SK-N-SH (cell line): ENCODE measurements around the gene CEBPZOS. TPM values are rescaled to one million over a fixed set of nuclear protein-coding genes. Genes with fewer than 3 reads are reported as not detected.

ENCODE experiments used
- CTCF ChIA-PET: fragments of 300-600, 350-600 bp; formaldehyde crosslinking; extraction: SDS; loops from one replicate; lab custom pipeline; 2021; lab: Yijun Ruan, JAX
- POLR2A ChIA-PET: fragments of 350-600 bp; sonication (Branson Sonifier 250); formaldehyde crosslinking; extraction: SDS; loops from one replicate; lab custom pipeline; 2020; ENCODE audit warnings: antibody characterized with exemption, inconsistent platforms; lab: Yijun Ruan, JAX
- DNase-seq: peaks from one replicate; pipeline ENCODE4 v3.0.0; 2012
- H2AFZ ChIP-seq: fragments of 200-600 bp; sonication (generic); 2 replicates; pipeline ENCODE4 v1.8.1; 2016; ENCODE audit warnings: antibody characterized with exemption, mild to moderate bottlenecking, low read depth
- H3F3A ChIP-seq: fragments of 200-600 bp; sonication (generic); replicated peaks from 2 replicates; pipeline ENCODE3; 2016; ENCODE audit warnings: antibody characterized with exemption, mild to moderate bottlenecking; ENCODE audit not compliant: insufficient read depth
- H3K27ac ChIP-seq, 2 experiments: fragments of 200-500 bp in 1 of 2; fragments of 200-600 bp in 1 of 2; sonication (Bioruptor generic) in 1 of 2; sonication (generic), shearing (Covaris generic) in 1 of 2; 2 replicates each; pipeline versions ENCODE4 v1.5.1 to v1.6.1; 2014 to 2016; ENCODE audit warnings: low read depth in 2 of 2, inconsistent platforms in 1 of 2, low read length in 1 of 2, mild to moderate bottlenecking in 1 of 2, mixed read lengths in 1 of 2
- H3K27me3 ChIP-seq: fragments of 200-600 bp; sonication (generic), shearing (Covaris generic); 2 replicates; pipeline ENCODE4 v1.6.1; 2016; ENCODE audit warnings: mixed run types; ENCODE audit not compliant: insufficient read depth
- H3K36me3 ChIP-seq, 2 experiments: fragments of 200-500 bp in 1 of 2; fragments of 200-600 bp in 1 of 2; sonication (Bioruptor generic) in 1 of 2; sonication (generic) in 1 of 2; replicated peaks in 1 of 2; 2 replicates each; pipeline versions ENCODE3 to v1.5.1; 2014 to 2016; ENCODE audit warnings: low read length in 1 of 2, mild to moderate bottlenecking in 1 of 2; ENCODE audit not compliant: insufficient read depth in 2 of 2, control insufficient read depth in 1 of 2
- H3K4me1 ChIP-seq, 2 experiments: fragments of 200-500 bp in 1 of 2; fragments of 200-600 bp in 1 of 2; sonication (Bioruptor generic) in 1 of 2; sonication (generic), shearing (Covaris generic) in 1 of 2; 2 replicates each; pipeline versions ENCODE4 v1.5.1 to v1.6.1; 2014 to 2016; ENCODE audit warnings: low read depth in 1 of 2, low read length in 1 of 2, mixed run types in 1 of 2; ENCODE audit not compliant: insufficient read depth in 2 of 2, control insufficient read depth in 1 of 2
- H3K4me2 ChIP-seq: fragments of 200-600 bp; sonication (generic), shearing (Covaris generic); 2 replicates; pipeline ENCODE4 v1.6.1; 2017; ENCODE audit warnings: mixed run types
- H3K4me3 ChIP-seq, 2 experiments: fragments of 200-500 bp in 1 of 2; fragments of 200-600 bp in 1 of 2; sonication (Bioruptor generic) in 1 of 2; sonication (generic), shearing (Covaris generic) in 1 of 2; 2 replicates each; pipeline versions ENCODE4 v1.5.1 to v1.8.1; 2014 to 2016; ENCODE audit warnings: low read depth in 2 of 2, inconsistent platforms in 1 of 2, low read length in 1 of 2, mild to moderate bottlenecking in 1 of 2, mixed read lengths in 1 of 2, moderate library complexity in 1 of 2
- H3K79me2 ChIP-seq: fragments of 200-600 bp; sonication (generic); 2 replicates; pipeline ENCODE4 v1.8.1; 2017; ENCODE audit warnings: mild to moderate bottlenecking; ENCODE audit not compliant: insufficient read depth
- H3K9ac ChIP-seq: fragments of 200-600 bp; sonication (generic); 2 replicates; pipeline ENCODE4 v1.6.1; 2017; ENCODE audit warnings: mixed run types
- H3K9me2 ChIP-seq: fragments of 200-600 bp; sonication (generic); 2 replicates; pipeline ENCODE4 v1.6.1; 2017; ENCODE audit warnings: mixed run types
- H3K9me3 ChIP-seq: fragments of 200-600 bp; sonication (generic); 2 replicates; pipeline ENCODE4 v1.6.1; 2017; ENCODE audit warnings: mixed run types, mild to moderate bottlenecking, moderate library complexity
- H4K20me1 ChIP-seq: fragments of 200-600 bp; sonication (generic); 2 replicates; pipeline ENCODE4 v1.6.1; 2017; ENCODE audit warnings: mild to moderate bottlenecking, mixed run types; ENCODE audit not compliant: insufficient read depth
- ELF1 ChIP-seq: IDR thresholded peaks from 2 replicates; pipeline ENCODE4 v1.4.0; 2012
- FOSL2 ChIP-seq: IDR thresholded peaks from 2 replicates; pipeline ENCODE4 v1.4.0; 2012; ENCODE audit warnings: low read depth, mild to moderate bottlenecking, moderate library complexity, borderline replicate concordance
- FOXM1 ChIP-seq: IDR thresholded peaks from 2 replicates; pipeline ENCODE4 v1.4.0; 2012; ENCODE audit warnings: low read depth, mild to moderate bottlenecking
- GATA2 ChIP-seq: sonication (generic); formaldehyde crosslinking; IDR thresholded peaks from 2 replicates; pipeline ENCODE4 v1.5.0; 2020; ENCODE audit warnings: mild to moderate bottlenecking, missing genetic modification reagents
- IRF3 ChIP-seq: fragments of 150-350 bp; IDR thresholded peaks from 2 replicates; pipeline ENCODE4 v1.6.1; 2016; ENCODE audit warnings: mild to moderate bottlenecking, low read depth, low read length
- JUND ChIP-seq: IDR thresholded peaks from 2 replicates; pipeline ENCODE4 v1.4.0; 2012
- PBX3 ChIP-seq: IDR thresholded peaks from 2 replicates; pipeline ENCODE4; 2012
- POLR2AphosphoS5 ChIP-seq: IDR thresholded peaks from 2 replicates; pipeline ENCODE4 v1.6.1; 2012; ENCODE audit warnings: low read depth, low read length
- RCOR1 ChIP-seq: fragments of 150-350 bp; IDR thresholded peaks from 2 replicates; pipeline ENCODE4 v1.6.1; 2017; ENCODE audit warnings: antibody characterized with exemption, low read length
- RXRA ChIP-seq: IDR thresholded peaks from 2 replicates; pipeline ENCODE4 v1.4.0; 2012; ENCODE audit warnings: low read depth, mild to moderate bottlenecking, borderline replicate concordance
- SIN3A ChIP-seq: IDR thresholded peaks from 2 replicates; pipeline ENCODE4 v1.6.1; 2012; ENCODE audit warnings: low read depth, mild to moderate bottlenecking, low read length, moderate library complexity, borderline replicate concordance
- TAF1 ChIP-seq: IDR thresholded peaks from 2 replicates; pipeline ENCODE4 v1.6.1; 2012; ENCODE audit warnings: low read depth, mild to moderate bottlenecking, low read length, moderate library complexity, borderline replicate concordance
- TEAD4 ChIP-seq: IDR thresholded peaks from 2 replicates; pipeline ENCODE4 v1.4.0; 2012; ENCODE audit warnings: mild to moderate bottlenecking, borderline replicate concordance; ENCODE audit not compliant: insufficient read depth
- USF2 ChIP-seq: fragments of 150-350 bp; IDR thresholded peaks from 2 replicates; pipeline ENCODE4 v1.6.1; 2017; ENCODE audit warnings: antibody characterized with exemption, low read length, low read depth, borderline replicate concordance
- WGBS: methylation state at CpG from one replicate; pipeline ENCODE4 v1.1.6; 2017; ENCODE audit warnings: low lambda C conversion rate; 5-methylcytosine and 5-hydroxymethylcytosine counted together
- polyA plus RNA-seq, 3 experiments: library from polyadenylated mRNA; depleted of rRNA; stranded (reverse); fragments of >200 nt; gene quantifications; 2 replicates each; pipeline ENCODE4 v1.2.3, GENCODE V29; 2012

CEBPZOS gene
- polyA plus RNA-seq, 1 of the 3 experiments (the other 2 are of a cell fraction) = 27.5 TPM

- WGBS = 85% methylated on average over 4 of the region's 4 CpGs
- Histone ChIP-seq H4K20me1 (no peaks in the 10 kb centered on the region), H3K4me1 (peaks cover 0 to 5% of the 10 kb centered on the region in 2 experiments; a peak in 1 of 4 replicates), H3K9ac (no peak overlapping the region), H3K4me2 (no peak overlapping the region), H3K36me3 (no peaks in the 10 kb centered on the region), H3K9me3 (no peaks in the 10 kb centered on the region)
- CTCF ChIA-PET = interaction anchor here (0.5 to 1.6 kb wide), 5 partner anchors 9 to 642 kb away, joined by 3 to 8 read pairs (median 3); no protein-coding TSS in a partner anchor
- no peak for DNase-seq
- no peak for TF ChIP-seq IRF3
- no peak for TF ChIP-seq GATA2
- TF ChIP-seq RCOR1 = no peak
- no peak for TF ChIP-seq FOXM1
- no peak for TF ChIP-seq SIN3A
- TF ChIP-seq PBX3 = no peak
- no peak for TF ChIP-seq POLR2AphosphoS5
- no peak for TF ChIP-seq TAF1
- TF ChIP-seq TEAD4 = no peak
- TF ChIP-seq USF2 = no peak
- TF ChIP-seq RXRA = no peak
- no peak for TF ChIP-seq ELF1
- TF ChIP-seq, all 33 proteins: peak for 0
- H2AFZ ChIP-seq = peak overlapping the region; percentile 49
- H3K27ac ChIP-seq = peak overlapping the region in 1 of 2 experiments; percentile 38; a peak in 2 of 4 replicates
- no peaks in the 10 kb centered on the region for H3F3A ChIP-seq
- no peak overlapping the region for H3K4me3 ChIP-seq
- H3K27me3 ChIP-seq = no peaks in the 10 kb centered on the region
- no peaks in the 10 kb centered on the region for H3K9me2 ChIP-seq
- POLR2A ChIA-PET = no interaction called here
- no peaks in the 10 kb centered on the region for H3K79me2 ChIP-seq
Observed at GRCh38 chr2:37190290-37190689, 6.0 kb upstream of the CEBPZOS start.

- Histone ChIP-seq H3K4me2 (no peak overlapping the region), H3K79me2 (no peaks in the 10 kb centered on the region), H3K27me3 (no peaks in the 10 kb centered on the region), H3K36me3 (no peaks in the 10 kb centered on the region), H3K27ac (no peak overlapping the region), H2AFZ (no peak overlapping the region), H3K9ac (no peak overlapping the region), H3K4me3 (no peak overlapping the region), H4K20me1 (no peaks in the 10 kb centered on the region), H3K9me3 (no peaks in the 10 kb centered on the region), H3K9me2 (no peaks in the 10 kb centered on the region), H3F3A (no peaks in the 10 kb centered on the region), H3K4me1 (peaks cover 0 to 5% of the 10 kb centered on the region in 2 experiments; a peak in 2 of 4 replicates)
- ChIA-PET CTCF (interaction anchor here (0.8 to 1.6 kb wide), 4 partner anchors 11 to 96 kb away, joined by 3 to 8 read pairs (median 3); no protein-coding TSS in a partner anchor), POLR2A (no interaction called here)
- 82% methylated on average over 4 of the region's 4 CpGs for WGBS
- TF ChIP-seq JUND (no peak), FOSL2 (no peak), RCOR1 (no peak)
- no peak for DNase-seq
Observed at GRCh38 chr2:37191253-37191652, 5.0 kb upstream of the CEBPZOS start.
